GM12878 (cell line): ENCODE results near the gene GRIK2.

ENCODE experiments used
- CBX5 ChIP-seq: sonication (generic); IDR thresholded peaks from 2 replicates; pipeline ENCODE4 v1.6.1; 2016; ENCODE audit warnings: low read depth, moderate library complexity, mild to moderate bottlenecking, inconsistent platforms
- SMARCA5 ChIP-seq: fragments of 450-650 bp; IDR thresholded peaks from 2 replicates; pipeline ENCODE4 v1.6.1; 2017; ENCODE audit warnings: mild to moderate bottlenecking
- TCF12 ChIP-seq: IDR thresholded peaks from 2 replicates; pipeline ENCODE4 v1.6.1; 2011; ENCODE audit warnings: low read depth, mild to moderate bottlenecking, low read length
- YY1 ChIP-seq: IDR thresholded peaks from 2 replicates; pipeline ENCODE4 v1.6.1; 2011; ENCODE audit warnings: low read depth, mild to moderate bottlenecking, low read length

GRCh38 chr6:101633081-101633480 lies 239.6 kb downstream of the GRIK2 start:
- TF ChIP-seq CBX5, result no peak
- TF ChIP-seq TCF12, result no peak
- TF ChIP-seq SMARCA5, result no peak
- no peak for TF ChIP-seq YY1
